Measurements from ENCODE around the gene ATP2B2. TPM values are rescaled to one million over a fixed set of nuclear protein-coding genes. Genes with fewer than 3 reads are reported as not detected.

Gene ATP2B2
- total and polyA plus RNA-seq, 2 of the 8 experiments (the other 6 are each of a cell fraction or from before 2014, with no cell fraction given): 0.14 to 1.2 TPM

- TF ChIP-seq GABPA (IDR thresholded peaks at IDR 0.05; ENCODE audit: borderline replicate concordance, insufficient read depth, low read length): no peak
- TF ChIP-seq RAD21 (IDR thresholded peaks at IDR 0.05 in 1 of 2, conservative IDR thresholded peaks at IDR 0.05 in 1 of 2; ENCODE audit: low read depth in 2 of 2, low read length in 2 of 2): peak; percentile 35 to 40; a peak in 3 of 4 replicates
- TF ChIP-seq YY1 (IDR thresholded peaks at IDR 0.05; ENCODE audit: low read depth, low read length): no peak
- H2BK5ac ChIP-seq (ENCODE audit: low read depth, low read length): no peak overlapping the region
- no peak overlapping the region for H2AFZ ChIP-seq (ENCODE audit: low read length)
- H3K27me3 ChIP-seq (replicated peaks in 1 of 4; ENCODE audit: control insufficient read depth in 3 of 4, extremely low read depth in 1 of 4, insufficient read depth in 3 of 4, low read length in 3 of 4): no peaks in the 10 kb centered on the region; a peak in 1 of 7 replicates
- no peaks in the 10 kb centered on the region for H3K79me2 ChIP-seq (ENCODE audit: control insufficient read depth in 1 of 2, insufficient read depth in 2 of 2, low read length in 2 of 2)
- H2BK120ac ChIP-seq (replicated peaks; ENCODE audit: low read depth, low read length): no peak overlapping the region
- H3K9me3 ChIP-seq (ENCODE audit: insufficient read depth in 2 of 2, low read depth in 1 of 2, low read length in 1 of 2): no peaks in the 10 kb centered on the region
- ChIA-PET CTCF (ENCODE audit: partially characterized antibody) (interaction anchor here (0.7 to 1.7 kb wide), 11 partner anchors 9 to 403 kb away, joined by 3 to 8 read pairs (median 3); partner anchors contain the start of gene SEC13), POLR2A (ENCODE audit: partially characterized antibody) (interaction anchor here (1.1 kb wide), 1 partner anchor 16 kb away, joined by 3 read pairs; the partner anchor contains the start of gene SEC13)
- no peak overlapping the region for H2AK5ac ChIP-seq (ENCODE audit: low read depth, low read length)
- H3K56ac ChIP-seq (replicated peaks; ENCODE audit: insufficient read length, low read depth, low read length): no peak overlapping the region
- peak overlapping the region; percentile 27 for H4K91ac ChIP-seq (replicated peaks; ENCODE audit: insufficient read length, low read length)
- no peak overlapping the region for H2BK12ac ChIP-seq (ENCODE audit: low read depth, low read length)
- H2BK20ac ChIP-seq (ENCODE audit: low read length): no peak overlapping the region
- no peak overlapping the region for H3K9ac ChIP-seq (replicated peaks in 1 of 4; ENCODE audit: extremely low read depth in 1 of 4, low read depth in 3 of 4, low read length in 3 of 4)
- no peak overlapping the region for H3K14ac ChIP-seq (ENCODE audit: insufficient read length)
- H4K20me1 ChIP-seq (replicated peaks in 1 of 2; ENCODE audit: control insufficient read depth in 1 of 2, insufficient read depth in 2 of 2, low read length in 2 of 2): no peaks in the 10 kb centered on the region
- no peak for FAIRE-seq
- H4K8ac ChIP-seq (ENCODE audit: extremely low read depth, insufficient read depth, low read length): peak overlapping the region; percentile 91
- H3K36me3 ChIP-seq (ENCODE audit: control insufficient read depth in 2 of 4, insufficient read depth in 4 of 4, low read length in 3 of 4): no peaks in the 10 kb centered on the region
- 89% methylated on average over 15 of the region's 20 CpGs; no CpG with 5 or more reads in 1 of the 2 experiments for WGBS, 2 experiments (ENCODE audit: extremely low coverage in 1 of 2, insufficient coverage in 1 of 2, insufficient read length in 1 of 2, insufficient replicate concordance in 2 of 2, low coverage in 1 of 2, low lambda C conversion rate in 2 of 2, missing lambda C conversion rate in 1 of 2)
- H3K23ac ChIP-seq (ENCODE audit: insufficient read length): no peak overlapping the region
- H3K18ac ChIP-seq (ENCODE audit: extremely low read depth, low read length): no peak overlapping the region
- no peak overlapping the region for H3K4me2 ChIP-seq (ENCODE audit: insufficient read depth in 1 of 2, low read depth in 2 of 2, low read length in 2 of 2)
- H3K4me3 ChIP-seq (ENCODE audit: extremely low read depth in 1 of 4, insufficient read depth in 2 of 4, low read depth in 3 of 4, low read length in 4 of 4): no peak overlapping the region
- DNase-seq (ENCODE audit: low read depth in 1 of 2, low spot score in 2 of 2): no peak
- H3K4me1 ChIP-seq (replicated peaks in 1 of 4; ENCODE audit: control insufficient read depth in 3 of 4, insufficient read depth in 4 of 4, low read length in 3 of 4): peaks cover 0 to 2% (median 0%) of the 10 kb centered on the region in 4 experiments; a peak in 1 of 7 replicates
- no peak overlapping the region for H3K4ac ChIP-seq (replicated peaks; ENCODE audit: insufficient read length, low read depth, low read length)
- H3K79me1 ChIP-seq (ENCODE audit: low read depth, low read length): no peaks in the 10 kb centered on the region
- H3K27ac ChIP-seq (ENCODE audit: low read depth, low read length): no peak overlapping the region
- no peak overlapping the region for H4K5ac ChIP-seq (ENCODE audit: insufficient read length, low read depth, low read length)
- H2BK15ac ChIP-seq (ENCODE audit: low read length): no peak overlapping the region
- no peaks in the 10 kb centered on the region for H3K23me2 ChIP-seq (ENCODE audit: low read depth, low read length)
These were observed 167.8 kb downstream of the ATP2B2 start for GRCh38 chr3:10337323-10338163.

All from H1 (cell line).